Mucosa of rectum (tissue), 2 donors: ENCODE data around the gene DDTL.
"Not testable (repeated sequence)": the region's sequence is repeated elsewhere in the genome, so short reads cannot be mapped to it uniquely, and the experiment has no call there.

Source experiments
- H3K27ac ChIP-seq, 2 donors: one replicate each; pipeline ENCODE4 v1.7.0; 2013; ENCODE audit warnings: inconsistent platforms in 2 of 2, low read depth in 2 of 2, low read length in 2 of 2
- H3K27me3 ChIP-seq, 2 donors: one replicate each; pipeline ENCODE4 v1.7.0; 2013; ENCODE audit warnings: low read length in 2 of 2; ENCODE audit not compliant: control insufficient read depth in 2 of 2, insufficient read depth in 2 of 2
- H3K36me3 ChIP-seq, 2 donors: one replicate each; pipeline ENCODE4 v1.7.0; 2013; ENCODE audit warnings: low read length in 2 of 2; ENCODE audit not compliant: control insufficient read depth in 2 of 2, insufficient read depth in 2 of 2
- H3K4me1 ChIP-seq, 2 donors: one replicate each; pipeline ENCODE4 v1.7.0; 2013; ENCODE audit warnings: low read length in 2 of 2, mild to moderate bottlenecking in 1 of 2; ENCODE audit not compliant: control insufficient read depth in 2 of 2, insufficient read depth in 2 of 2
- H3K4me3 ChIP-seq, 2 donors: one replicate each; pipeline ENCODE4 v1.7.0; 2013; ENCODE audit warnings: low read length in 2 of 2
- H3K9ac ChIP-seq, 2 donors: one replicate each; pipeline ENCODE4 v1.7.0; 2013; ENCODE audit warnings: low read length in 2 of 2, low read depth in 1 of 2, mild to moderate bottlenecking in 1 of 2
- H3K9me3 ChIP-seq, 2 donors: one replicate each; pipeline ENCODE4 v1.7.0; 2013; ENCODE audit warnings: low read length in 2 of 2; ENCODE audit not compliant: control insufficient read depth in 2 of 2
- donor health status: healthy.
- donor health status: Normal muscosa, but diverticular disease.

Gene DDTL

GRCh38 chr22:23949764-23950163, 16.9 kb upstream of the DDTL start:
- H3K9me3 ChIP-seq, H3K9ac ChIP-seq, H3K27me3 ChIP-seq, H3K27ac ChIP-seq, H3K4me1 ChIP-seq, H3K4me3 ChIP-seq, H3K36me3 ChIP-seq: not testable (repeated sequence)

- H3K4me3 ChIP-seq, H3K36me3 ChIP-seq, H3K4me1 ChIP-seq, H3K27ac ChIP-seq, H3K9ac ChIP-seq, H3K27me3 ChIP-seq, H3K9me3 ChIP-seq: not testable (repeated sequence)
Measured at GRCh38 chr22:23951383-23951782, 15.3 kb upstream of the DDTL start.

GRCh38 chr22:23952794-23953405, 13.8 kb upstream of the DDTL start:
- H3K27ac ChIP-seq, H3K9ac ChIP-seq, H3K9me3 ChIP-seq, H3K4me3 ChIP-seq, H3K36me3 ChIP-seq, H3K4me1 ChIP-seq, H3K27me3 ChIP-seq: not testable (repeated sequence)

GRCh38 chr22:23953485-23953884, 13.2 kb upstream of the DDTL start:
- H3K36me3 ChIP-seq, H3K9me3 ChIP-seq, H3K4me1 ChIP-seq, H3K27me3 ChIP-seq, H3K9ac ChIP-seq, H3K4me3 ChIP-seq, H3K27ac ChIP-seq: not testable (repeated sequence)

GRCh38 chr22:23954193-23954990, 12.3 kb upstream of the DDTL start:
- not testable (repeated sequence) for H3K4me1 ChIP-seq, H3K27ac ChIP-seq, H3K9ac ChIP-seq, H3K9me3 ChIP-seq, H3K27me3 ChIP-seq, H3K4me3 ChIP-seq, H3K36me3 ChIP-seq

GRCh38 chr22:23954991-23955305, 11.7 kb upstream of the DDTL start:
- not testable (repeated sequence) for H3K36me3 ChIP-seq, H3K9ac ChIP-seq, H3K27me3 ChIP-seq, H3K4me1 ChIP-seq, H3K4me3 ChIP-seq, H3K27ac ChIP-seq, H3K9me3 ChIP-seq

GRCh38 chr22:23955886-23956285, 10.8 kb upstream of the DDTL start:
- not testable (repeated sequence) for H3K4me1 ChIP-seq, H3K27ac ChIP-seq, H3K9me3 ChIP-seq, H3K4me3 ChIP-seq, H3K27me3 ChIP-seq, H3K36me3 ChIP-seq, H3K9ac ChIP-seq

GRCh38 chr22:23956301-23956900, 10.3 kb upstream of the DDTL start:
- not testable (repeated sequence) for H3K27me3 ChIP-seq, H3K9me3 ChIP-seq, H3K36me3 ChIP-seq, H3K4me1 ChIP-seq, H3K4me3 ChIP-seq, H3K27ac ChIP-seq, H3K9ac ChIP-seq

GRCh38 chr22:23961084-23961771, 5.5 kb upstream of the DDTL start, which contains the start of gene GSTT2B:
GSTT2B (minus strand) TSS chr22:23961195; CDS start chr22:23961131, 64 bp downstream.
- not testable (repeated sequence) for H3K4me1 ChIP-seq, H3K27me3 ChIP-seq, H3K36me3 ChIP-seq, H3K27ac ChIP-seq, H3K4me3 ChIP-seq, H3K9me3 ChIP-seq, H3K9ac ChIP-seq

- H3K27me3 ChIP-seq, H3K27ac ChIP-seq, H3K9ac ChIP-seq, H3K9me3 ChIP-seq, H3K4me1 ChIP-seq, H3K4me3 ChIP-seq: not testable (repeated sequence)
- peaks cover 21% of the 10 kb centered on the region in 2 donors for H3K36me3 ChIP-seq
Measured at GRCh38 chr22:23966094-23966493, 594 bp upstream of the DDTL start.
